ENCODE measurements around the gene DHTKD1. TPM values are rescaled to one million over a fixed set of nuclear protein-coding genes. Genes with fewer than 3 reads are reported as not detected.
"Not testable (repeated sequence)": the region's sequence is repeated elsewhere in the genome, so short reads cannot be mapped to it uniquely, and the experiment has no call there.

The DHTKD1 gene
- total and polyA plus RNA-seq, 12 donors = 8.0 to 44.8 (median 24.7) TPM

- intact Hi-C loops (cut with DNase I) = no loop called here
- Histone ChIP-seq H3K4me3 (no peak overlapping the region), H3K27me3 (no peaks in the 10 kb centered on the region), H3K27ac (no peak overlapping the region), H3K4me1 (replicated peaks in 1 of 2) (no peaks in the 10 kb centered on the region), H3K9me3 (replicated peaks in 1 of 3) (no peaks in the 10 kb centered on the region), H3K36me3 (replicated peaks in 1 of 2) (peaks cover 0 to 55% of the 10 kb centered on the region in 2 donors)
- no peak for DNase-seq
- 95 to 98% (median 98%) methylated on average over 6 of the region's 6 CpGs for WGBS, 4 donors
- TF ChIP-seq POLR2A (IDR thresholded peaks at IDR 0.05) (no peak), CTCF (IDR thresholded peaks at IDR 0.05) (no peak)
Measured at GRCh38 chr10:12162927-12163326, 94.2 kb downstream of the DHTKD1 start.

- DNase-seq = no peak
- no peaks in the 10 kb centered on the region for H3K9me3 ChIP-seq (replicated peaks in 1 of 3)
- no peaks in the 10 kb centered on the region for H3K27me3 ChIP-seq
- H3K36me3 ChIP-seq (replicated peaks in 1 of 2) = peaks cover 0 to 51% of the 10 kb centered on the region in 2 donors
- intact Hi-C loops (cut with DNase I) = no loop called here
- no peaks in the 10 kb centered on the region for H3K4me1 ChIP-seq (replicated peaks in 1 of 2)
- no peak overlapping the region for H3K4me3 ChIP-seq
- 94 to 96% (median 95%) methylated on average over 11 to 12 of the region's 12 CpGs for WGBS, 4 donors
- no peak for TF ChIP-seq CTCF (IDR thresholded peaks at IDR 0.05)
- no peak for TF ChIP-seq POLR2A (IDR thresholded peaks at IDR 0.05)
- H3K27ac ChIP-seq = no peak overlapping the region
Measured at GRCh38 chr10:12164085-12164484, 95.3 kb downstream of the DHTKD1 start.

- intact Hi-C loops (cut with DNase I) = no loop called here
- no peaks in the 10 kb centered on the region for H3K4me1 ChIP-seq (replicated peaks in 1 of 2)
- no peaks in the 10 kb centered on the region for H3K27me3 ChIP-seq
- peaks cover 0 to 55% of the 10 kb centered on the region in 2 donors for H3K36me3 ChIP-seq (replicated peaks in 1 of 2)
- DNase-seq = no peak
- H3K27ac ChIP-seq = no peak overlapping the region
- no peak for TF ChIP-seq POLR2A (IDR thresholded peaks at IDR 0.05)
- TF ChIP-seq CTCF (IDR thresholded peaks at IDR 0.05) = no peak
- H3K9me3 ChIP-seq (replicated peaks in 1 of 3) = no peaks in the 10 kb centered on the region
- WGBS, 4 donors = 77 to 85% (median 78%) methylated on average over 3 of the region's 3 CpGs
- no peak overlapping the region for H3K4me3 ChIP-seq
Measured at GRCh38 chr10:12165036-12165435, 96.3 kb downstream of the DHTKD1 start.

GRCh38 chr10:12165999-12166775, 97.4 kb downstream of the DHTKD1 start:
- Histone ChIP-seq H3K9me3 (replicated peaks in 1 of 3) (no peaks in the 10 kb centered on the region), H3K4me1 (replicated peaks in 1 of 2) (no peaks in the 10 kb centered on the region), H3K27me3 (no peaks in the 10 kb centered on the region), H3K27ac (no peak overlapping the region), H3K4me3 (no peak overlapping the region), H3K36me3 (replicated peaks in 1 of 2) (peaks cover 0 to 56% of the 10 kb centered on the region in 2 donors)
- WGBS, 4 donors = 82 to 93% (median 88%) methylated on average over 6 of the region's 6 CpGs
- DNase-seq = no peak
- intact Hi-C loops (cut with DNase I) = no loop called here
- TF ChIP-seq POLR2A (IDR thresholded peaks at IDR 0.05) (no peak), CTCF (IDR thresholded peaks at IDR 0.05) (no peak)

GRCh38 chr10:12171512-12171911, 102.8 kb downstream of the DHTKD1 start:
- H3K4me1 ChIP-seq (replicated peaks in 1 of 2); H3K9me3 ChIP-seq (replicated peaks in 1 of 3); H3K4me3 ChIP-seq; DNase-seq; H3K27me3 ChIP-seq; H3K27ac ChIP-seq; intact Hi-C loops (cut with DNase I): not testable (repeated sequence)
- 83 to 99% (median 92%) methylated on average over 6 of the region's 6 CpGs for WGBS, 4 donors
- H3K36me3 ChIP-seq (replicated peaks in 1 of 2) = peaks cover 0 to 78% of the 10 kb centered on the region in 2 donors
